Gastroesophageal sphincter (tissue), 2 donors: ENCODE measurements around the gene ESPNL.

ENCODE experiments used
- POLR2A ChIP-seq, 2 donors: fragments of 450-650 bp; IDR thresholded peaks; one replicate each; pipeline ENCODE4 v1.6.1; 2017; ENCODE audit warnings: antibody characterized with exemption in 2 of 2, mild to moderate bottlenecking in 2 of 2, moderate library complexity in 1 of 2
- POLR2AphosphoS5 ChIP-seq: sonication (generic); formaldehyde crosslinking; IDR thresholded peaks from one replicate; pipeline ENCODE4 v1.6.1; 2017; ENCODE audit warnings: antibody characterized with exemption

DNA sequence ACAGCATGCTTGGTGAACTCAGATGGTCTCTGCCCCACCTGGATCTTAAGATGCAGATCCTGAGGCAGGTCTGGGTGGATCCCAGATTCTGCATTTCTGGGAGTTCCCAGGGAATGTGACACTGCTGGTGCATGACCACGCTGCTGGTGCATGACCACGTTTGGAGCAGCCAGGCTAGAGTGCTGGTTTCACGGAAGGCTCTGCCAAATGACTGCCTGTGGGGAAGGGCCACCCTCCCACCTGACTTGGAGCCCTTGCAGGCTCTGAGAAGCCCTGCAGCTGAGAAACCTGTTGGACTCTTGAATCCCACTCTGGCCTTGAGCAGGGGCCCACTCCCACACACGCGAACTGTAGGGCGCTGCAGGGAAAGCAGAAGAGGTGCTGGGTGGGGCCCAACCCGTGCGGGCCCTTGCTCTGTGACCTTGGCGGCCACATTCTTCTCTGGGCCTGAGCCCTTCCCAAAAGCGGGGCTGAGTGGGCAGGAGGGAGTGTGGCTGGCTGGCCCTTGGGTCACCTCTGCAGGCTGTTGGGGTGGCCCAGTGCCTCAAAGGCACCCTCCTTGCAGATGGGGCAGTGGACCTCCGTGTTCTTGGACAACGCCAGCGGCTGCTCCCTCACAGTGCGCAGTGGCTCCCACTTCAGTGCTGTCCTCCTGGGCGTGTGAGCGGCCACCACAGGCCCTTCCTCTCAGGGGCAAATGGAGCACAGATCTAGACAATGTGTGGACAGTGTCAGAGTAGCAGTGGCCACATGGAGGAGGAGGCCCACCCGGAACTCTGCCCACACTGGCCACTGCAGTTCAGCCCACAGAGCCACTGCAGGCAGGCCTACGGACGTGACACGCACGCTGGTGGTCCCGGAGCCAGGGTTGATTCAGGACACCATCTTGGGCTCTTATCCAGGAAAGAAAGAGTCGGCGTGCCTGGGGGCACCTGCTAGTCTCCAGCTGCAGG, 66.5 kb downstream of the ESPNL start:
- TF ChIP-seq POLR2AphosphoS5, result no peak
- no peak for TF ChIP-seq POLR2A (IDR thresholded peaks at IDR 0.05)
